ENCODE measurements around the gene PCIF1.
A peak's percentile ranks its signal among the peaks of the same experiment; 100 is the strongest.
"Not testable (repeated sequence)": the region's sequence is repeated elsewhere in the genome, so short reads cannot be mapped to it uniquely, and the experiment has no call there.

Gene PCIF1

DNA sequence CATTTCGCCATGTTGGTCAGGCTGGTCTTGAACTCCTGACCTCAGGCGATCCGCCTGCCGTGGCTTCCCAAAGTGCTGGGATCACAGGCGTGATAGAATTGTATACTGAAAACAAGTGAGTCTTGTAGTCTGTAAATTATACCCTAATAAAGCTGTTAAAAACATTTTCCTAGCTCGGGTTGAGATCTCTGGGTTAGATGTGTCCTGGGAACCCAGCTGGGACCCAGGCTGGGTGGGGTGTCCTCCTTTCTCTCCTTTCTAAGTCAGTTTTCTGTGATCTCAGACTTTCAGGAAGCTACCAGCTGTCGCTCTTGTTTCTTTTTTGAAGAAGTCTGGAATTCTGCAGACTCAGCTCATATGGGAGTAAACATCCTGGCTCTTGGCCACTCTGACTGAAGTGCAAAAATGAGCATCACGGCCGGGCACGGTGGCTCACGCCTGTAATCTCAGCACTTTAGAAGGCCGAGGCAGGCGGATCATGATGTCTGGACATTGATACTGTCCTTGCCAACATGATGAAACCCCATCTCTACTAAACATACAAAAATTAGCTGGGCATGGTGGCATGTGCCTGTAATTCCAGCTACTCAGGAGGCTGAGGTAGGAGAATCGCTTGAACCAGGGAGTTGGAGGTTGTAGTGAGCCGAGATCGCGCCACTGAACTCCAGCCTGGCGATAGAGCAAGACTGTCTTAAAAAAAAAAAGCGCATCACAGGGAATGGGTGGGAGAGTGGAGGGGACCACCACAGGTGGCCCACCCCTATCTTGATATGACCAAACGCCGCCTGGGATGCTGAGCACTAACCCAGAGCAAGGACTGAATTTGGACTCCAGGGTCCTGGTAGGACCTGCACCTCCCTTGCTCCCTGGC, 9.9 kb upstream of the PCIF1 start:
- no peak for DNase-seq

GRCh38 chr20:45925821-45926506, 8.5 kb upstream of the PCIF1 start:
- DNase-seq: no peak

GRCh38 chr20:45926731-45927070, 7.8 kb upstream of the PCIF1 start:
- DNase-seq: no peak

GRCh38 chr20:45927071-45927878, 7.2 kb upstream of the PCIF1 start:
- DNase-seq: no peak

DNA sequence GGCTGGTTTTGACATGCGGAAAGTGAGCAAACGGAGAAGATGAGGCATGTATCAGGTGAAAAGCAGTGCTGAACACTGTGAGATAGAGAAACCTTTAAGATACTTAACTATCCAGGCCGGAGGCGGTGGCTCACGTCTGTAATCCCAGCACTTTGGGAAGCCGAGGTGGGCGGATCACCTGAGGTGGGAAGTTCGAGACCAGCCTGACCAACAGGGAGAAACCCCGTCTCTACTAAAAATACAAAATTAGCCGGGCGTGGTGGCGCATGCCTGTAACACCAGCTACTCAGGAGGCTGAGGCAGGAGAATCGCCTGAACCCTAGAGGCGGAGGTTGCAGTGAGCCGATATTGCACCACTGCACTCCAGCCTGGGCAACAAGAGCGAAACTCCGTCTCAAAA, 2.8 kb upstream of the PCIF1 start:
- not testable (repeated sequence) for DNase-seq

GRCh38 chr20:45933266-45934045, 1.0 kb upstream of the PCIF1 start:
- peak; percentile 74 for DNase-seq

GRCh38 chr20:45934046-45934585, 367 bp upstream of the PCIF1 start:
- DNase-seq: peak; percentile 40

GRCh38 chr20:45935416-45936046, 1.0 kb downstream of the PCIF1 start:
- DNase-seq: no peak

- DNase-seq: no peak
These were observed 3.3 kb downstream of the PCIF1 start for GRCh38 chr20:45937765-45938164.

DNA sequence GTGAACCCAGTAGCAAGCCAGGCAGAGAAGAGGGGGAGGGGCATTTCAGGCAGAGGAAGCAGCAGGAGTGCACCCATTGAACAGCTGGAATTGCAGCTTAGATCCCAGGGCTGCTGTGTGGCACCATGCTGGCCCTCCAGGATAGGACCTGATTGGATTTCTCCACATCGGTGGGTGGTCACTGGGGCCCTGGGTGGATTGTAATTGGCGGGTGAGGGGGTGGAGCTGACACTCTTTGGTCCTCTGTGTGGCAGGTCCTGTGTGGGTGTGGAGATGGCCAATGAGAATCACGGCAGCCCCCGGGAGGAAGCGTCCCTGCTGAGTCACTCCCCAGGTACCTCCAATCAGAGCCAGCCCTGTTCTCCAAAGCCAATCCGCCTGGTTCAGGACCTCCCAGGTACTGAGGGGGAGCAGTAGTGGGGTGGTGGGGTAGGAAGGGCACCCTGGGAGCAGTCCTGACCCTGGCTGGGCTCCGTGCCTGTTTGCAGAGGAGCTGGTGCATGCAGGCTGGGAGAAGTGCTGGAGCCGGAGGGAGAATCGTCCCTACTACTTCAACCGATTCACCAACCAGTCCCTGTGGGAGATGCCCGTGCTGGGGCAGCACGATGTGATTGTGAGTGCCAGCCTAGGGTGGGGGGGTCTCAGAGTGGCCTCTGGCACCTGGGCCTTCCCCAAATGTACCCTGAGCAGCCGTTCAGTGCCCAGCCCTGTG, 4.4 kb downstream of the PCIF1 start:
- DNase-seq: no peak

DNA sequence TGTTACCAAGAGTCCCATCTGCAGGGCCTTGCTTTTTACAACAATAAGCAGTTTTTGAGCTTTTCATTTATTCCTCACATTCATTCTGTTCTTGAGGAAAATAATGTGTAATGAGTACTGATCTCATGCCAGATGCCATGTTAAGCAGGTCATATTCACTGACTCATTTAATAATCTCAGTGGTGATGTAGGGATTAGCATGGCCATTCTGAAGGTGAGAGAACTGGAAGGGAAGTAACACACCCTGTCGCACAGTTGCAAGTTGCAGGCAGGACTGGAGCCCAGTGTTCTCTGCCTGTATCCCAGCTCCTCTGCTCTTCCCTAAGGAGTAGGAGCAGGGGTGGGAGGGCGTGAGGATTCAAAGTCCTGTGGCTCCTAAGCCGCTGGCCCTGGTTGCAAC, 5.6 kb downstream of the PCIF1 start:
- no peak for DNase-seq

- DNase-seq: no peak
These were observed 6.0 kb downstream of the PCIF1 start for GRCh38 chr20:45940469-45940868.

GRCh38 chr20:45943613-45944012, 9.1 kb downstream of the PCIF1 start:
- no peak for DNase-seq

- DNase-seq: no peak
These were observed 9.9 kb downstream of the PCIF1 start for GRCh38 chr20:45944151-45944964.

DNA sequence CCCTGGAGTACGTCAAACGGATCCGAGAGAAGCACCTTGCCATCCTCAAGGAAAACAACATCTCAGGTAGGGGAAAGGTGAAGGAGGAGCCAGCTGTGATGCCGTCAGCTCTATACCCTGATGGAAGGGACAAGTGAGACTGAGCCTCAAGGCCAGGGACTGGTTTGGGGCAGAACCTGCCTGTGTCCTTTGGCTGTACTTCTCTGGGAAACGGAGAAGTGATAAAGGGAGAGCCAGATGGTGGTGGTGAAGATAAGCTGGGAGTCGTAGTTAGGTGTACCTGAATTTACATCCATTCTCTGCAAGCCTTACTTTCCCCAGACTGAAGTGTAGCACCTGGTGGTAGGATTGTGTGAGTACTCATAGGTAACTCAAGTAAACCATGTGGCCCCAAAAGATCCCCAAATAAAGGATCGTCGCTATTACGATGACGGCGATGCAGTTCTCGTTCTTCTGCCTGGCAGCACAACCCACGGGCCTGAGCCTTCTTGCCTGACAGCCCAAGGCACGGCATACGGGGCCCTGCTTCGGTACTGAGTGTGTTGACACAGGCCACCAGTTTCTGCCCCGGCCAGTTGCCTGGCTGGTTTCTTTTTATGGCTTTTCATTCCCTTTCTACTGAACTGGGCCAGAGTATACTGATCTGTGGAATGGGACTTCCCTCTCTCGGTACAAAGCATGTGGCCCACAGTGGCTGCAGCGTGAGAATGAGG, 10.6 kb downstream of the PCIF1 start:
- no peak for DNase-seq

- DNase-seq: no peak
These were observed 11.2 kb downstream of the PCIF1 start for GRCh38 chr20:45945678-45946148.

DNA sequence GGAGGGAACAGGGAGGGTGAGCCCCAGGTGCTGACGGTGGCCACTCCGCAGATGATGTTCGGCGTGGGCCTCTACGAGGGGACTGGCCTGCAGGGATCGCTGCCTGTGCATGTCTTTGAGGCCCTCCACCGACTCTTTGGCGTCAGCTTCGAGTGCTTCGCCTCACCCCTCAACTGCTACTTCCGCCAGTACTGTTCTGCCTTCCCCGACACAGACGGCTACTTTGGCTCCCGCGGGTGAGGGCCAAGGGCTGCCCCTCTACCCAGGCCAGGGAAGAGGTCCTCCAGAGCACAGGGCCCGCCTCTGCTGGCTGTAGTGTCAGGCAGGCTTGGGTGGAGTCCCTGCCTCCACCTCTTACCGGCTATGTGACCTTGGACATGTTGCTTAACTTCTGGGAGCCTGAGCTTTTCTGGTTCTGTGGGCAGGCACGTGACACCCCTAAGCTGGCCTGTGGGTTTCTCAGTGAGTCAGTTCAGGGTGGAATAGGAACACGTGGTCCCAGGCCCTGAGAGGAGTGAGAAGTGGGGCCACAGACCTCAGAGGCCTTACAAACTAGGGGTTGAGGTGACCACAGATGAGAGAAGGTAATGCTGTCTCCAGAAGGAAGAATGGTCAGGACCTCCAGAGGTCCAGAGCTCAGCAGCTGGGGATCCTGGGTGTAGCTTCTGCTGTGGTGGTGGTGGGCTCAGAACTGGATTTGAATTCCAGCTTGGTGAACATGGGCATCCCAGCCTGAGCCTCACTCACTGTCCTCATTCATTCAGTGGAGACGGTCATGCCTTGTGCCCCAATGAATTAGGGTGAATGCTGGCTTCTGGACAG, 11.9 kb downstream of the PCIF1 start:
- DNase-seq: no peak

- no peak for DNase-seq
These were observed 12.8 kb downstream of the PCIF1 start for GRCh38 chr20:45947110-45947866.
